Esophagus muscularis mucosa (tissue), 4 donors: ENCODE measurements around the gene VIPAS39. TPM values are rescaled to one million over a fixed set of nuclear protein-coding genes. Genes with fewer than 3 reads are reported as not detected.

Experiments used
- DNase-seq: peaks from one replicate; pipeline ENCODE4 v3.0.0-alpha.2; 2017; ENCODE audit errors: extremely low spot score
- H3K27ac ChIP-seq, 4 donors: fragments of 200-600 bp; sonication (generic); replicated peaks in 1 of 4; 1 replicate in 3 of 4; 2 replicates in 1 of 4; pipeline ENCODE4 v1.5.1; 2016 to 2019; ENCODE audit warnings: mild to moderate bottlenecking in 1 of 4
- H3K27me3 ChIP-seq, 4 donors: fragments of 200-600 bp; sonication (generic); one replicate each; pipeline versions ENCODE4 v1.5.1 to v1.6.0; 2016 to 2019
- H3K36me3 ChIP-seq, 4 donors: fragments of 200-600 bp; sonication (generic); one replicate each; pipeline ENCODE4 v1.5.1; 2016 to 2019
- H3K4me1 ChIP-seq, 4 donors: fragments of 200-600 bp; sonication (generic); one replicate each; pipeline ENCODE4 v1.5.1; 2016 to 2019
- H3K4me3 ChIP-seq, 4 donors: fragments of 200-600 bp; sonication (generic); 1 replicate in 2 of 4; 2 replicates in 2 of 4; pipeline ENCODE4 v1.5.1; 2016 to 2019; ENCODE audit warnings: mild to moderate bottlenecking in 4 of 4, moderate library complexity in 1 of 4
- H3K9me3 ChIP-seq, 4 donors: fragments of 200-600 bp; sonication (generic); 1 replicate in 3 of 4; 2 replicates in 1 of 4; pipeline ENCODE4 v1.5.1; 2016 to 2019
- EP300 ChIP-seq: sonication (generic); formaldehyde crosslinking; IDR thresholded peaks from one replicate; pipeline ENCODE4 v1.6.1; 2017; ENCODE audit warnings: antibody characterized with exemption
- POLR2A ChIP-seq: fragments of 450-650 bp; IDR thresholded peaks from one replicate; pipeline ENCODE4 v1.6.1; 2017; ENCODE audit warnings: antibody characterized with exemption, moderate library complexity, mild to moderate bottlenecking, low read depth
- POLR2AphosphoS5 ChIP-seq, 2 donors: sonication (generic); formaldehyde crosslinking; IDR thresholded peaks; one replicate each; pipeline ENCODE4 v1.6.1; 2017; ENCODE audit warnings: antibody characterized with exemption in 2 of 2
- WGBS: methylation state at CpG from one replicate; pipeline ENCODE4 v1.1.5; 2018; 5-methylcytosine and 5-hydroxymethylcytosine counted together
- intact Hi-C: fragments of 100-400 bp; cut with DNase I; formaldehyde crosslinking; loops from one replicate; pipeline ENCODE4 v1.15.1; 2023
- total RNA-seq, 4 donors: library from RNA; depleted of rRNA; stranded (reverse); fragments of >200 nt; gene quantifications; one replicate each; pipeline versions ENCODE4 v1.1.0 to v1.2.1, GENCODE V29; 2016
- TF ChIP-seq, protein P1 (sequence below), 3 experiments: fragments of 200-600 bp in 2 of 3; fragments of 450-650 bp in 1 of 3; sonication (generic) in 2 of 3; IDR thresholded peaks; one replicate each; pipeline ENCODE4 v1.5.1; 2017 to 2019; ENCODE audit warnings: antibody characterized with exemption in 3 of 3, mild to moderate bottlenecking in 2 of 3, moderate library complexity in 1 of 3

Gene VIPAS39
- total RNA-seq, 4 donors from 2014 or later: 14.1 to 22.9 (median 17.8) TPM

DNA sequence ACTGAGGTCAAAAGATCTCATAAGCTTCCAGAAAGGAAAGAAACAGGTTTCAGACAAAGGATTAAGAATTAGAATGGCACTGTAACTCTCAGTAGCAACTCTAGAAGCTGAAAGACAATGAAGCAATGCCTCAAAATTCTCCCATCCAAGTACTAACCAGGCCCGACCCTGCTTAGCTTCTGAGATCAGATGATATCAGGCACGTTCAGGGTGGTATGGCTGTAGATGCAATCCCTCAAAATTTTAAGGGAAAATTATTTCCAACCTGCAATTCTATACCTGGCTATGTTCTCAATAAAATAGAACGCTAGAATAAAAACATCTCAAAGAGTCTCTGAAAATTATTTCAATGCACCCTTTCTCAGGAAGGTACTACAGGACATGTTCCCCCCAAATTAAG lies 53.6 kb downstream of the VIPAS39 start:
- H3K9me3 ChIP-seq: no peaks in the 10 kb centered on the region
- WGBS: 90% methylated on average over 3 of the region's 3 CpGs
- H3K4me1 ChIP-seq: no peaks in the 10 kb centered on the region
- no peak overlapping the region for H3K27ac ChIP-seq
- DNase-seq: no peak
- no peaks in the 10 kb centered on the region for H3K36me3 ChIP-seq
- intact Hi-C loops: no loop called here
- no peaks in the 10 kb centered on the region for H3K27me3 ChIP-seq
- TF ChIP-seq POLR2AphosphoS5 (IDR thresholded peaks at IDR 0.05) (no peak), EP300 (no peak), POLR2A (no peak)
- TF ChIP-seq, protein P1, sequence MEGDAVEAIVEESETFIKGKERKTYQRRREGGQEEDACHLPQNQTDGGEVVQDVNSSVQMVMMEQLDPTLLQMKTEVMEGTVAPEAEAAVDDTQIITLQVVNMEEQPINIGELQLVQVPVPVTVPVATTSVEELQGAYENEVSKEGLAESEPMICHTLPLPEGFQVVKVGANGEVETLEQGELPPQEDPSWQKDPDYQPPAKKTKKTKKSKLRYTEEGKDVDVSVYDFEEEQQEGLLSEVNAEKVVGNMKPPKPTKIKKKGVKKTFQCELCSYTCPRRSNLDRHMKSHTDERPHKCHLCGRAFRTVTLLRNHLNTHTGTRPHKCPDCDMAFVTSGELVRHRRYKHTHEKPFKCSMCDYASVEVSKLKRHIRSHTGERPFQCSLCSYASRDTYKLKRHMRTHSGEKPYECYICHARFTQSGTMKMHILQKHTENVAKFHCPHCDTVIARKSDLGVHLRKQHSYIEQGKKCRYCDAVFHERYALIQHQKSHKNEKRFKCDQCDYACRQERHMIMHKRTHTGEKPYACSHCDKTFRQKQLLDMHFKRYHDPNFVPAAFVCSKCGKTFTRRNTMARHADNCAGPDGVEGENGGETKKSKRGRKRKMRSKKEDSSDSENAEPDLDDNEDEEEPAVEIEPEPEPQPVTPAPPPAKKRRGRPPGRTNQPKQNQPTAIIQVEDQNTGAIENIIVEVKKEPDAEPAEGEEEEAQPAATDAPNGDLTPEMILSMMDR (IDR thresholded peaks at IDR 0.05): no peak
- no peak overlapping the region for H3K4me3 ChIP-seq

DNA sequence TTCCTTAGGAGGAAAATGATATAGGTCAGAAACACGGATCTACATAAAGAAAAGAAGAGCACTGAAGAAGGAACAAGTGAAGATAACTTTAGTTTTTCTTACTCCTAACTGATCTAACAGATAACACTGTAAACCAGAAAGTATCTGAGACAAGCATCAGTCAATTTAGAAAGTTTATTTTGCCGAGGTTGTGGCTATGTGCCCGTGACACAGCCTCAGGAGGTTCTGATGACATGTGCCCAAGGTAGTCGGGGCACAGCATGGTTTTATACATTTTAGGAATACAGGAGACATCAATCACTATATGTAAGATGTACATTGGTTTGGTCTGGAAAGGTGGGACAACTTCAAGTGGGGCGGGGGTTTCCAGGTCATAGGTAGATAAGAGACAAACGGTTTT lies 57.2 kb downstream of the VIPAS39 start:
- DNase-seq: no peak
- no peak for TF ChIP-seq POLR2A
- TF ChIP-seq, protein P1 (IDR thresholded peaks at IDR 0.05): no peak
- no peak for TF ChIP-seq EP300
- TF ChIP-seq POLR2AphosphoS5 (IDR thresholded peaks at IDR 0.05): no peak
- Histone ChIP-seq H3K9me3 (no peaks in the 10 kb centered on the region), H3K27ac (no peak overlapping the region), H3K36me3 (no peaks in the 10 kb centered on the region), H3K4me1 (no peaks in the 10 kb centered on the region), H3K27me3 (no peaks in the 10 kb centered on the region), H3K4me3 (no peak overlapping the region)
- intact Hi-C loops: no loop called here
- 90% methylated on average over 6 of the region's 6 CpGs for WGBS

DNA sequence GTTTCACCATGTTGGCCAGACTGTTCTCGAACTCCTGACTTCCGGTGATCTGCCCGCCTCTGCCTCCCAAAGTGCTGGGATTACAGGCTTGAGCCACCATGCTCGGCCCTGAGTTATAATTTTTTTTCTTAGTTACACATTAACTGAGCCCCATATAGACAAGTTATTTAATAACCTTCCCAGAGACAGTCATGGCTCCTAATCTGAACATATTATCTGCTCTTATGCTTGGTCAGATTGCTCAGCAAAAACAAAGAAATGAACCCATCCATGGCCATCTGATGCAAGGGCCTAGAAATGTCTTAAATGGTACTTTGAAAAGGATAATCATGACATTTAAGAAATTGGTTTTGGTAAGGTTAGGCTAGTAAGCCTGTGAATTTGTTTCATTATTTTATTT lies 67.2 kb downstream of the VIPAS39 start:
- H3K36me3 ChIP-seq: no peaks in the 10 kb centered on the region
- no peak for DNase-seq
- H3K4me1 ChIP-seq: no peaks in the 10 kb centered on the region
- no peaks in the 10 kb centered on the region for H3K27me3 ChIP-seq
- no peak overlapping the region for H3K27ac ChIP-seq
- TF ChIP-seq POLR2A: no peak
- TF ChIP-seq EP300: no peak
- TF ChIP-seq, protein P1 (IDR thresholded peaks at IDR 0.05): no peak
- no peak for TF ChIP-seq POLR2AphosphoS5 (IDR thresholded peaks at IDR 0.05)
- intact Hi-C loops: no loop called here
- no peak overlapping the region for H3K4me3 ChIP-seq
- no peaks in the 10 kb centered on the region for H3K9me3 ChIP-seq
- WGBS: 91% methylated on average over 4 of the region's 4 CpGs

DNA sequence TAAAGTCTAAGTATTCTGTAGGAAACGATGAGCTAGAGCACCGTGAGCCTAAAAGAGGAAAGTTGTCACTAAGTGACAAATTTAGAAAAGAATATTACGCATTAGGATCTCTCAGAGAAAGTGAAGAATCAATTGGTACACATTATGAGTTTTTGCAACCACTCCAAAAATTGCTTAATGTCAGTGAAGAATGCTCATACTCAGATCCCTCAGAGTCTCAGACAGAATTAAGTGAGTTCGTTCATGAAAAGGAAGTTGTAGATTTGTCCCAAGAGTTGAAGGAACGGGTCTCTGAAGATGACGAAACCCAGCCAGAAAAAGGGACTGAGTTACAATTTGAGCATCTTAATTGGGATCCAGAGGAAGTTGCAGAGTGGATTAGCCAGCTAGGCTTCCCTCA lies 78.7 kb downstream of the VIPAS39 start:
- Histone ChIP-seq H3K36me3 (no peaks in the 10 kb centered on the region), H3K9me3 (no peaks in the 10 kb centered on the region), H3K4me3 (no peak overlapping the region), H3K4me1 (peaks cover 14 to 28% (median 21%) of the 10 kb centered on the region in 4 donors), H3K27ac (no peak overlapping the region), H3K27me3 (no peaks in the 10 kb centered on the region)
- 78% methylated on average over 6 of the region's 6 CpGs for WGBS
- TF ChIP-seq POLR2A (no peak), POLR2AphosphoS5 (IDR thresholded peaks at IDR 0.05) (no peak), EP300 (no peak)
- TF ChIP-seq, protein P1 (IDR thresholded peaks at IDR 0.05): no peak
- intact Hi-C loops: loop anchor here (5.0 kb wide), 2 partner anchors 56 to 79 kb away; partner anchors contain the start of genes AHSA1, GSTZ1, POMT2 and VIPAS39
- no peak for DNase-seq

DNA sequence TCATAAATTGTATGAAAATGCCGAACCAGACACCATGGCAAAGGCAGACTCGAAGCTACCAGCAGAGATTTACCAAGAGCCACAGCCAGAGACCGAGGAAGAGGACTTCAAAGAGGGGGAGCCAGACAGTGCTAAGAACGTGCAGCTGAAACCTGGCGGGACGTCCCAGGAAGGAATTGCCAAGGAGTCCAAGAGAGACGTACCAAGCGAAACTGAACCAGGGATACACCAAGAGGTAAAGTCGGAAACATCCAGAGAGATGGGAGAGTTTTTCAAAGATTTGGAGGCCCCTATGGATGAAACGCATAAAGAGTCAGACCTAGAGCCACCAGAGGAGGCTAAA lies 79.9 kb downstream of the VIPAS39 start:
- no peak for DNase-seq
- peaks cover 14 to 28% (median 21%) of the 10 kb centered on the region in 4 donors for H3K4me1 ChIP-seq
- H3K9me3 ChIP-seq: no peaks in the 10 kb centered on the region
- peak overlapping the region; percentile 85 to 95 (median 92) for H3K4me3 ChIP-seq
- TF ChIP-seq EP300 (no peak), POLR2AphosphoS5 (IDR thresholded peaks at IDR 0.05) (no peak), POLR2A (no peak)
- TF ChIP-seq, protein P1 (IDR thresholded peaks at IDR 0.05): no peak
- no peaks in the 10 kb centered on the region for H3K36me3 ChIP-seq
- intact Hi-C loops: loop anchor here (5.0 kb wide), 2 partner anchors 55 to 80 kb away; partner anchors contain the start of genes AHSA1, GSTZ1, POMT2 and VIPAS39
- 11% methylated on average over 10 of the region's 10 CpGs for WGBS
- peak overlapping the region; percentile 87 to 89 (median 87) for H3K27ac ChIP-seq
- no peaks in the 10 kb centered on the region for H3K27me3 ChIP-seq
